Right renal pelvis (tissue), 4 donors: ENCODE measurements around the gene CD300LB. TPM values are rescaled to one million over a fixed set of nuclear protein-coding genes. Genes with fewer than 3 reads are reported as not detected.
"Not testable (repeated sequence)": the region's sequence is repeated elsewhere in the genome, so short reads cannot be mapped to it uniquely, and the experiment has no call there.

Experiments
- DNase-seq, 4 donors: peaks; one replicate each; pipeline ENCODE4 v3.0.0-alpha.2; 2013; ENCODE audit warnings: low read depth in 4 of 4, low spot score in 3 of 4, missing footprints in 1 of 4
- polyA plus RNA-seq, 4 donors: library from polyadenylated mRNA; unstranded; fragments of 120-200 nt; gene quantifications; one replicate each; pipeline ENCODE4 v1.2.1, GENCODE V29; 2013; ENCODE audit not compliant: insufficient read length in 4 of 4

The CD300LB gene
- polyA plus RNA-seq, 4 donors: 0.07 to 0.19 (median 0.14) TPM

DNA sequence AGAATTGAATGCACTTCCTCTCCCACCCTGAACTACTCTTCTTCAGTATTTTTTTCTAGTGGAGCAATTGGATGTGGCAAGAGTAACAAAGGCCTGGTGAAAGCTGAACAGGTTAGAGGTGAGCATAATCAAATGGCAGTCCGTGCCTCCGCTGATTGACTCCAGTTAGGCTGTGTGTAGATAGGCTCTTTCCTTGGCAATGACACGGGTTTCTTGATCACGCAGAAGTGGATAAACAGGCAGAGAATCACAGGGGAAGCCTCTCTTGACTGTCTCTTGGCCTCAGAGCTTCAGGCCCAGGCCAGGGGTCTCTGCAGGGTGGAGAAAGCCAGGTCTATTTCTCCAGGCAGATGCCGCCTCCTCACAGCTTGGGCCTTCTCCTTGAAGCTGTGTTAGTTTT lies 4.2 kb downstream of the CD300LB start:
- no peak for DNase-seq

DNA sequence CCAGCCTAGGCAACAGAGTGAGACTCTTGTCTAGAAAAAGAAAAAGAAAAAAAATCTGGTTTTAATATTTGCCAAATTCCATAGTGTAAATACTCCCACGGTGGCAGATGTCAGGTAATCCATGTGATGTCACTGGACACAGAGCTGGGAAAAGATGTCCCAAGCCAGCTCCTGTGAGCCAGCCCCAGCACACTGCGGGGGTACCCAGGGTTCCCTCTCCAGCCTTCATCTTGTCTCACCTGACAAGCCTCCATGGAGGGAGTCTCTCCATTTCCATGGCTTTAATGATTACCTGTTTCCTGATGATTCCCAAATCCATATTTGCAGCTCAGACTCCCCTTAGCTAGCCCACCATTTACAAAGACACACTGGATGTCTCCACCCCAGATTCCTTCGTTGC lies 4.6 kb downstream of the CD300LB start:
- no peak for DNase-seq

DNA sequence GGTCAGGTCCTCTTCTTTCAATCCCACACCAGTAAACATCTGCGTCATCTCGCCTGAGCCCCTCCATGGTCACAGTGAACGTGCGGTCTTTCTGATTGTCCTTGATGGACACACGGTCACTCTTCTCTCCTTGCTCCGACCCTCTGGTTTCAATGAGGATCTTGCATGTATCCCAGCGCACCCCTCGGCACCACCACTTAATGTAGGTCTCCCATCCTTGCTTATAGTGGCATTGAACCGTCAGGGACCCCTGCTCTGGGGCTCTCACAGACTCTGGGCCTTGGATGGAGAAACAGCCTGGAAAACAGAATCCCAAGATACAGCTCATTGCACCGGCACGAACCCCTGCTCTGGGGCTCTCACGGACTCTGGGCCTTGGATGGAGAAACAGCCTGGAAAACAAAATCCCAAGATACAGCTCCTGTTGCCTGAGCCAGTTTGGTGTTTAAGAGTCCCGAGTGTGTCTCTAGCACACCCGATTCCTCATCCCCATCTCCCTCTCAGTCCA lies 5.4 kb downstream of the CD300LB start:
- no peak for DNase-seq

- no peak for DNase-seq
Measured at GRCh38 chr17:74525465-74525725, 5.9 kb downstream of the CD300LB start.

- no peak for DNase-seq
Measured at GRCh38 chr17:74524653-74525464, 6.4 kb downstream of the CD300LB start.

- DNase-seq: no peak
Measured at GRCh38 chr17:74523308-74523707, 8.0 kb downstream of the CD300LB start.

DNA sequence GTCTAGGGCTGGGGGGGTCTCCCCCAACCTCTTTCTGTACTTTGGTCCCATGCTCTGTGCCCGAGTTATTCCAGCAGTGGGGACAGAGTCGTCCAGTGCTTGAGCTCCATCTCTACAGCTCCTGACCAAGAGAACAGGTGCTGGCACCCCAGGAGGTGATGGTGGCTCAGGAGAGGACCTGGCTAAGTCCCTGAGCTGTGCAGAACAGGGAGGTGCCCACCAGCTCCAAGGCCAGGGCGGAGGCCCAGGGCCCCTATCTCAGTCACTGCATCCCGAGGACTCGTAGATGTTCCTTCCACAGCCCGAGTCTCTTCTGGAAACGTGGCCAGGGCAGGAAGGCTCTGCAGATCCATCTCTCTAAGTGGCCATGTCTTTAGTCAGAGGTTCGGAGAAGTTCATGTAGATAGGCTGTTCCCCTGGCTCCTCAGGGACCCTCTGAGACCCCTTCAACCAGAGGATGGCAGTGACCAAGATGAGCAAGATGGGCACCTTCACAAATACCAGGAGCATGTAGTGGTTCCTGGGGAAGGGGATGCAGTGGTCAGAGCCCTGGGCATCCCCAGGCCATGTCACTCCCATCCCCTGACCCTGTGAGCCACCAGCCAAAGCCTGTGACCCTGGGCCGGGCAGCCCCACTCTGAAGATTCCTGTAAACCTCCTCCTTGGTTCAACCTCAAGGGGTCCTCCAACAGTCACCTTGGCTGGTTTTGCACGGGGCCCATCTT lies 8.7 kb downstream of the CD300LB start:
- no peak for DNase-seq

GRCh38 chr17:74521701-74522201 lies 9.5 kb downstream of the CD300LB start:
- DNase-seq: no peak

DNA sequence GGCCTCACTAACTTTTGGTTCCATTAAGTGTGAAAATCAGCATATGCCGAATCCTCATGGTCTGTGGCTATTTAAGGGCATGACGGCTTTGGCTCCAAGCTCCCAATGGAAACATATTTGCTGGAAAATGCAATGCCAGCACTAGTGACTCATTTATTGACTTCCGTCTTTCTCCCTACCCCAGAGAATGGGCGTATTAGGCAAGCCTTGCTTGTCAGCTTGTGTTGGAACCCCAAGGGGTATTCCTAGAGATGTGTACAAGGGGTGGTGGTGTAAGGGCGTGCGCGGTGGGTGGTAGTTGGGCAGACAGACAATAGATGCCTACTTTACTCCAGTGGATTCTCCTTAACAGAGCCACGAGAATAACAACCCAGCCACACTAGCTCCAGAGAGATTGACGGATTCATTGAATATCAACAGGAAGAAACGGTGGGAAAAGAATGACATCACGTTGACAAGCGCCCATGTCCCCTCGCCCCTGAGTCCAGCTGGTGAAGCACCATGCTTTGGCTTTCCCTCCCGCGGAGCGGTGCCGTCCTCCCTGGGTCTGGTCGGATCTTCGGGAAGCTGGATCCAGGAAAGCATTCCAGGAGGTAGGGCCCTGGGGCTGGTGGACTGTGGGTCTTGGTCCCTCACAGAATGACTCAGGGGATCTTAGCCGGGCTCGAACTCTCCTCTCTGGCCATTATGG lies 10.3 kb downstream of the CD300LB start:
- DNase-seq: no peak

DNA sequence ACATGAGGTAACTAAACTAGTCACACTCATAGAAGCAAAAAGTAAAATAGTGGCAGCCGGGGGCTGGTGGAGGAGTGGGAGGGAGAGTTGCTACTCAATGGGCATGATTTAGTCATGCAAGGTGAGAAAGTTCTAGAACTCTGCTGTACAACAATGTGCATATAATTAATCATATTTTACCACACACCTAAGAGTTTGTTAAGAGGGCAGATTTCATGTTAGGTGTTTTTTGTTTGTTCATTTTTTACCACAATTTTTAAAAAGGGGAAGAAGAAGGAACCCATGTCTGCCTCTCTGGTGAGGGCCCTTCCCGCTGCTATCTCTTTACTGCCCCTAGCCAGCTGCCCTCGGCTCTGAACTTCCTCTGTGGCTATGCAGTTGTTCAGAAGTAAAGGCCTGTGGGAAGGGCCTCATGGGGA lies 11.2 kb downstream of the CD300LB start:
- no peak for DNase-seq

DNA sequence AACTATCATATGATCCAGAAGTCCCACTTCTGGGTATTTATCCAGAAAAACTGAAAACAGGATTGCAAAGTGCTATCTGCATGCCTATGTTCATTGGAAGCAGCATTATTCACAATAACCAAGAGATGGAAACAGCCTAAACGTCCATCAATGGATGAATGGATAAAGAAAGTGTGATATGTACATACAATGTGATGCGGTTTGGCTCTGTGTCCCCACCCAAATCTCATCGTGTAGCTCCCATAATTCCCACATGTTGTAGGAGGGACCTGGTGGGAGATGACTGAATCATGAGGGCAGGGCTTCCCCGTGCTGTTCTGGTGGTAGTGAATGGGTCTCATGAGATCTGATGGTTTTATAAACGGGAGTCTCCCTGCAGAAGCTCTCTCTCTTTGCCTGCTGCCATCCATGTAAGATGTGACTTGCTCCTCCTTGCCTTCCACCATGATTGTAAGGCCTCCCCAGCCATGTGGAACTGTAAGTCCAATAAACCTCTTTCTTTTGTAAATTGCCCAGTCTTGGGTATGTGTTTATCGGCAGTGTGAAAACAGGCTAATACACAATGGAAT lies 12.8 kb downstream of the CD300LB start:
- DNase-seq: not testable (repeated sequence)

DNA sequence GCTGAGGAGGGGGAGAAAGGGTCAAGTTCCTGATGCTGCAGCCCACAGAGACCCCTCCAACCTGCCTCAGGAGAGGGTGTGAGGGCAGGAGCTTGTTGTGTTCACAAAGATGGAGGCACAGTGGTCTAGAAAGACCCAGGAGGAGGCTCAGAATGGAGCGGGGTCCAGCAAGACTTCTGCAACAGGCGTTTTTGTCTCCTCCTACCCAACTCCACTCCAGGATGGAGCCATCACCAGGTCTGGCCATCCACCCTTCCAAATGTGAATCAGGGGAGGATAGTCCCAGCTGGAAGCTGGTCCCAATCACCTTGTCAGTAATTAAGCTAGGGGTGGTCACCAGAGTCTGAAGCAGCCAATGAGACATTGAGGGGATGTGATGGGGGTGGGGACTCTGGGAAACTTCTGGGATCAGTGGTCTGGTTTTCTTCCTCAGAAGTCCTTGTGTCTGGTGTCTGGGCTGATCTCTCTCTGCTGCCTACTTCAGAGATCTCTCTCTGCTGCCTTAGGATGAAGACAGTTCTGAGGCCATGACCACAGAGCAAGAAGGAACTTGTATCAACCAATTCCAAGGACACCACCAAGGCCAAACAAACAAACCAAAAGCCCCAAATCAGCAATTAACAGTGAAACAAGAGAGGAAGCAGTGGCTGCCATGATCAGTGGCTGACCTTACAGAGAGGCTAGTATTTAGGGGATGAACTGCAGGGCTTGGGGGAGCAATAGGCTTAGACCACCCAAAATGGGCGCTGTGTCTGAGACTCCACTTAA lies 14.5 kb downstream of the CD300LB start:
- no peak for DNase-seq

GRCh38 chr17:74515941-74516340 lies 15.3 kb downstream of the CD300LB start:
- DNase-seq: no peak

GRCh38 chr17:74514632-74515334 lies 16.5 kb downstream of the CD300LB start:
- peak in 1 of 4 donors; percentile 4 for DNase-seq

- DNase-seq: peak in 2 of 4 donors; percentile 5 to 57
Measured at GRCh38 chr17:74513987-74514631, 17.2 kb downstream of the CD300LB start.

- DNase-seq: no peak
Measured at GRCh38 chr17:74512624-74513091, 18.6 kb downstream of the CD300LB start.

GRCh38 chr17:74512036-74512435 lies 19.2 kb downstream of the CD300LB start:
- DNase-seq: no peak

DNA sequence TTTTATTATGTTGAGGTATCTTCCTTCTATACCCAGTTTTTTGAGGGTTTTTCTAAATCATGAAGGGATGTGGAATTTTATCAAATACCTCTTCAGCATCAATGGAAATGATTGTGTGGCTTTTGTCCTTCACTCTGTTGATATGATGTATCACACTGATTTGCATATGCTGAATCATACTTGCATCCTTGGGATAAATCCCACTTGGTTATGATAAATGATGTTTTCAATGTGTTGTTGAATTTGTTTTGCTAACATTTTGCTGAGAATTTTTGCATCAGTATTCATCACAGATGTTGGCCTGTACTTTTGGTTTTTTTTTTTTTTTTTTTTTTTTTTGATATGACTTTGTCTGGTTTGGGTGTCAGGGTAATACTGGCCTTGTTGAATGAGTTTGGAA lies 23.1 kb downstream of the CD300LB start:
- no peak for DNase-seq

GRCh38 chr17:74503949-74504348 lies 27.3 kb downstream of the CD300LB start:
- not testable (repeated sequence) for DNase-seq
